HepG2 (cell line): ENCODE data around the gene YPEL3. TPM values are rescaled to one million over a fixed set of nuclear protein-coding genes. Genes with fewer than 3 reads are reported as not detected.
A peak's percentile ranks its signal among the peaks of the same experiment; 100 is the strongest.

Experiments used
- ATM ChIP-seq: fragments of 450-650 bp; IDR thresholded peaks from 2 replicates; pipeline ENCODE4 v1.7.1; 2017; ENCODE audit warnings: mild to moderate bottlenecking, borderline replicate concordance
- KIAA2018 ChIP-seq: sonication (generic); formaldehyde crosslinking; IDR thresholded peaks from 2 replicates; pipeline ENCODE4 v1.5.0; 2020; ENCODE audit warnings: mild to moderate bottlenecking, missing genetic modification reagents, borderline replicate concordance
- TRAFD1 ChIP-seq: sonication (generic); formaldehyde crosslinking; IDR thresholded peaks from 2 replicates; pipeline ENCODE4 v1.5.1; 2020; ENCODE audit warnings: missing genetic modification reagents, mild to moderate bottlenecking, borderline replicate concordance
- YEATS4 ChIP-seq: sonication (generic); formaldehyde crosslinking; IDR thresholded peaks from 2 replicates; pipeline ENCODE4 v1.4.0; 2020; ENCODE audit warnings: missing genetic modification reagents, borderline replicate concordance
- ZMYM3 ChIP-seq: sonication (generic); formaldehyde crosslinking; IDR thresholded peaks from 2 replicates; pipeline ENCODE4 v1.5.1; 2020; ENCODE audit warnings: mild to moderate bottlenecking, missing genetic modification reagents
- ZNF264 ChIP-seq: sonication (generic); formaldehyde crosslinking; IDR thresholded peaks from 2 replicates; pipeline ENCODE4 v1.4.0; 2020; ENCODE audit warnings: missing genetic modification reagents
- ZNF639 ChIP-seq: conservative IDR thresholded peaks from 2 replicates; pipeline ENCODE4 v1.6.1; 2018; ENCODE audit warnings: missing genetic modification reagents
- polyA plus RNA-seq, 8 experiments: library from polyadenylated mRNA; depleted of rRNA in 3 of 8; stranded (reverse) in 7 of 8; unstranded in 1 of 8; fragments of >200 nt; fragmentation: Illumina TruSeq in 4 of 8; extraction: Trizol in 4 of 8; gene quantifications; 2 replicates each; pipeline versions ENCODE4 v1.2.1 to v1.2.3, GENCODE V29; 2011 to 2016; ENCODE audit warnings: low read depth in 4 of 8, missing spikeins in 1 of 8, mixed read lengths in 1 of 8; ENCODE audit not compliant: insufficient read depth in 1 of 8
- total RNA-seq, 5 experiments: library from RNA; depleted of rRNA; stranded (reverse); fragments of >200 nt; fragmentation: Illumina TruSeq; extraction: Trizol; gene quantifications; 2 replicates each; pipeline ENCODE4 v1.2.3, GENCODE V29; 2016; ENCODE audit warnings: low read depth in 1 of 5
- TF ChIP-seq, protein P1 (sequence below): sonication (generic); formaldehyde crosslinking; IDR thresholded peaks from 2 replicates; pipeline ENCODE4 v1.8.1; 2023; ENCODE audit warnings: mild to moderate bottlenecking, missing genetic modification reagents
- TF ChIP-seq, protein P2 (sequence below): sonication (generic); formaldehyde crosslinking; IDR thresholded peaks from 2 replicates; pipeline ENCODE4 v1.9.0; 2022; ENCODE audit warnings: low read depth, missing genetic modification reagents
- TF ChIP-seq, protein P3 (sequence below): sonication (generic); formaldehyde crosslinking; IDR thresholded peaks from 2 replicates; pipeline ENCODE4 v1.4.0; 2020; ENCODE audit warnings: mild to moderate bottlenecking, missing genetic modification reagents
- TF ChIP-seq, protein P4 (sequence below): sonication (generic); formaldehyde crosslinking; IDR thresholded peaks from 2 replicates; pipeline ENCODE4 v1.5.0; 2020; ENCODE audit warnings: mild to moderate bottlenecking, low read depth, missing genetic modification reagents, borderline replicate concordance

YPEL3 gene
- total and polyA plus RNA-seq, 2 of the 13 experiments (the other 11 are each of a cell fraction or from before 2014, with no cell fraction given), result 5.4 to 47.0 TPM

DNA sequence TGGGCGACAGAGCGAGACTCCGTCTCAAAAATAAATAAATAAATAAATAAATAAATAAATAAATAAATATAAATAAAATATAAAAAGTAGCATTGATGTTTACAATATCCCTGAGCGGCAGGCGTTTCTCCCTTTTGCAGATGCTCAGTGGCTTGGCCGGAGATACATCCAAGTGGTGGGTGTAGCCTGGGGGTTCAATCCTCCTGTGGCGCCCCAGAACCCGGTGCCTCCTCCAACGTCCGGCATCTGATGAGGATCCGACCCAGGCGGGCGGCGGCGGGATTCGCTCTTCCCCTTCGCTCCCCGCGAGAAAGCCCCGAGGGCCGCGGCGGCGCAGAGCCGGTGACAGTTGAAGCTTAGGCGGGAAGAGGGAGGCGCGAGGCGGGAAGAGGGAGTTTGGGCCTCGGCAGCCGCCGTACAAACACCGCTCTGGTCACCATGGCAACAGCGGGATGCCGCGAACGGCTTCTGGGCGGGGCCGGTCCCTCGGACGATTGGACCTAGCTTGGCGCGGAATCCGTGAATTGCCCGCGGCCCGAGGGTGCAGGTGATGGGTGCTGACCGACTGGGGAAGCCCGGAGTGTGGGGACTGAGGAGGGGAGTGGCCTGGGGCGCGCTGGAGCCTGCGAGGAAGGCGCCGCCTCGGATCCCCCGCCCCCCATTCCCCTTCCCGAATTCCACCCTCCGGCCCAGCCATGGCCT is 43.2 kb downstream of the YPEL3 start (continued):
- TF ChIP-seq KIAA2018 (CRISPR knock-in tag) (no peak), TRAFD1 (CRISPR knock-in tag) (peak; percentile 73; the same call in 1 of the 2 replicates), ZNF639 (CRISPR knock-in tag) (peak; percentile 91), YEATS4 (CRISPR knock-in tag) (peak; percentile 86; the same call in 1 of the 2 replicates), ATM (no peak), ZMYM3 (CRISPR knock-in tag) (peak; percentile 95), ZNF264 (CRISPR knock-in tag) (peak; percentile 88)
- TF ChIP-seq, protein P1, sequence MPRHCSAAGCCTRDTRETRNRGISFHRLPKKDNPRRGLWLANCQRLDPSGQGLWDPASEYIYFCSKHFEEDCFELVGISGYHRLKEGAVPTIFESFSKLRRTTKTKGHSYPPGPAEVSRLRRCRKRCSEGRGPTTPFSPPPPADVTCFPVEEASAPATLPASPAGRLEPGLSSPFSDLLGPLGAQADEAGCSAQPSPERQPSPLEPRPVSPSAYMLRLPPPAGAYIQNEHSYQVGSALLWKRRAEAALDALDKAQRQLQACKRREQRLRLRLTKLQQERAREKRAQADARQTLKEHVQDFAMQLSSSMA (CRISPR knock-in tag), result no peak
- TF ChIP-seq, protein P2, sequence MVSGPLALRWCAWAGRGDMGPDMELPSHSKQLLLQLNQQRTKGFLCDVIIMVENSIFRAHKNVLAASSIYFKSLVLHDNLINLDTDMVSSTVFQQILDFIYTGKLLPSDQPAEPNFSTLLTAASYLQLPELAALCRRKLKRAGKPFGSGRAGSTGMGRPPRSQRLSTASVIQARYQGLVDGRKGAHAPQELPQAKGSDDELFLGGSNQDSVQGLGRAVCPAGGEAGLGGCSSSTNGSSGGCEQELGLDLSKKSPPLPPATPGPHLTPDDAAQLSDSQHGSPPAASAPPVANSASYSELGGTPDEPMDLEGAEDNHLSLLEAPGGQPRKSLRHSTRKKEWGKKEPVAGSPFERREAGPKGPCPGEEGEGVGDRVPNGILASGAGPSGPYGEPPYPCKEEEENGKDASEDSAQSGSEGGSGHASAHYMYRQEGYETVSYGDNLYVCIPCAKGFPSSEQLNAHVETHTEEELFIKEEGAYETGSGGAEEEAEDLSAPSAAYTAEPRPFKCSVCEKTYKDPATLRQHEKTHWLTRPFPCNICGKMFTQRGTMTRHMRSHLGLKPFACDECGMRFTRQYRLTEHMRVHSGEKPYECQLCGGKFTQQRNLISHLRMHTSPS, result no peak
- TF ChIP-seq, protein P3, sequence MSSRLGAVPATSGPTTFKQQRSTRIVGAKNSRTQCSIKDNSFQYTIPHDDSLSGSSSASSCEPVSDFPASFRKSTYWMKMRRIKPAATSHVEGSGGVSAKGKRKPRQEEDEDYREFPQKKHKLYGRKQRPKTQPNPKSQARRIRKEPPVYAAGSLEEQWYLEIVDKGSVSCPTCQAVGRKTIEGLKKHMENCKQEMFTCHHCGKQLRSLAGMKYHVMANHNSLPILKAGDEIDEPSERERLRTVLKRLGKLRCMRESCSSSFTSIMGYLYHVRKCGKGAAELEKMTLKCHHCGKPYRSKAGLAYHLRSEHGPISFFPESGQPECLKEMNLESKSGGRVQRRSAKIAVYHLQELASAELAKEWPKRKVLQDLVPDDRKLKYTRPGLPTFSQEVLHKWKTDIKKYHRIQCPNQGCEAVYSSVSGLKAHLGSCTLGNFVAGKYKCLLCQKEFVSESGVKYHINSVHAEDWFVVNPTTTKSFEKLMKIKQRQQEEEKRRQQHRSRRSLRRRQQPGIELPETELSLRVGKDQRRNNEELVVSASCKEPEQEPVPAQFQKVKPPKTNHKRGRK (CRISPR knock-in tag), result no peak
- TF ChIP-seq, protein P4, sequence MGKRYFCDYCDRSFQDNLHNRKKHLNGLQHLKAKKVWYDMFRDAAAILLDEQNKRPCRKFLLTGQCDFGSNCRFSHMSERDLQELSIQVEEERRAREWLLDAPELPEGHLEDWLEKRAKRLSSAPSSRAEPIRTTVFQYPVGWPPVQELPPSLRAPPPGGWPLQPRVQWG, result no peak
